K562 (cell line): ENCODE data around the gene PPP1R16B. TPM values are rescaled to one million over a fixed set of nuclear protein-coding genes. Genes with fewer than 3 reads are reported as not detected.

Source experiments
- ARID1B ChIP-seq: fragments of 450-650 bp; IDR thresholded peaks from 2 replicates; pipeline ENCODE4 v1.6.1; 2016; ENCODE audit warnings: antibody characterized with exemption, mild to moderate bottlenecking, inconsistent platforms
- ATF1 ChIP-seq, 2 experiments: fragments of 450-650 bp in 1 of 2; IDR thresholded peaks; 2 replicates each; pipeline ENCODE4 v1.6.1; 2016; ENCODE audit warnings: missing compliant biosample characterization in 1 of 2, missing genetic modification characterization in 1 of 2
- C11orf30 ChIP-seq: fragments of 450-650 bp; IDR thresholded peaks from 2 replicates; pipeline ENCODE4 v1.6.1; 2016; ENCODE audit warnings: low read depth, mild to moderate bottlenecking
- CBFA2T2 ChIP-seq: fragments of 450-650 bp; conservative IDR thresholded peaks from 2 replicates; pipeline ENCODE4 v1.6.1; 2017; ENCODE audit warnings: mild to moderate bottlenecking
- DPF2 ChIP-seq: fragments of 450-650 bp; IDR thresholded peaks from 2 replicates; pipeline ENCODE4 v1.6.1; 2016
- FOXK2 ChIP-seq, 2 experiments: fragments of 450-650 bp; IDR thresholded peaks in 1 of 2; conservative IDR thresholded peaks in 1 of 2; 2 replicates each; pipeline ENCODE4 v1.6.1; 2016; ENCODE audit warnings: low read depth in 2 of 2, mild to moderate bottlenecking in 1 of 2
- GABPA ChIP-seq: fragments of 200-800 bp; sonication (Bioruptor generic); conservative IDR thresholded peaks from 2 replicates; pipeline ENCODE4 v1.6.1; 2016; ENCODE audit warnings: low read depth, missing genetic modification characterization, missing compliant biosample characterization
- MAFG ChIP-seq: fragments of 450-650 bp; conservative IDR thresholded peaks from 2 replicates; pipeline ENCODE4 v1.6.1; 2016; ENCODE audit warnings: missing genetic modification characterization, missing compliant biosample characterization
- POLR2AphosphoS2 ChIP-seq: IDR thresholded peaks from 2 replicates; pipeline ENCODE4 v1.6.1; 2012; ENCODE audit warnings: low read length, improper control_type of control experiment
- RBM14 ChIP-seq: fragments of 200-400 bp; formaldehyde crosslinking; IDR thresholded peaks from 2 replicates; pipeline ENCODE4 v1.6.1; 2018; ENCODE audit warnings: low read depth, mild to moderate bottlenecking, low read length, moderate library complexity, borderline replicate concordance; ENCODE audit not compliant: insufficient read depth
- RCOR1 ChIP-seq, 2 experiments: IDR thresholded peaks; 2 replicates each; pipeline ENCODE4 v1.6.1; 2012; ENCODE audit warnings: low read depth in 2 of 2, low read length in 2 of 2, borderline replicate concordance in 1 of 2, improper control_type of control experiment in 1 of 2
- SMARCA5 ChIP-seq: fragments of 450-650 bp; IDR thresholded peaks from 2 replicates; pipeline ENCODE4 v1.6.1; 2016
- TCF7L2 ChIP-seq: fragments of 150-350 bp; IDR thresholded peaks from 2 replicates; pipeline ENCODE4 v1.6.1; 2016; ENCODE audit warnings: low read depth, mild to moderate bottlenecking, low read length, moderate library complexity
- USF1 ChIP-seq: sonication (generic); formaldehyde crosslinking; IDR thresholded peaks from 2 replicates; pipeline ENCODE4 v1.9.0; 2022; ENCODE audit warnings: mild to moderate bottlenecking, missing genetic modification reagents
- ZNF121 ChIP-seq: sonication (generic); formaldehyde crosslinking; conservative IDR thresholded peaks from 2 replicates; pipeline ENCODE4 v1.8.0; 2022; ENCODE audit warnings: missing genetic modification reagents
- ZNF174 ChIP-seq: fragments of 250-450 bp; sonication (Bioruptor Pico); IDR thresholded peaks from 2 replicates; pipeline ENCODE4 v1.4.0; 2020; ENCODE audit warnings: mild to moderate bottlenecking
- ZNF408 ChIP-seq: fragments of 250-450 bp; sonication (Bioruptor Pico); IDR thresholded peaks from 2 replicates; pipeline ENCODE4 v1.4.0; 2020; ENCODE audit warnings: low read depth, mild to moderate bottlenecking, moderate library complexity
- ZNF586 ChIP-seq: fragments of 450-650 bp; formaldehyde crosslinking; conservative IDR thresholded peaks from 2 replicates; pipeline ENCODE4 v1.4.0; 2020; ENCODE audit warnings: mild to moderate bottlenecking, moderate library complexity
- ZNF592 ChIP-seq: fragments of 450-650 bp; IDR thresholded peaks from 2 replicates; pipeline ENCODE4 v1.6.1; 2017; ENCODE audit warnings: antibody characterized with exemption, mild to moderate bottlenecking
- ZNF696 ChIP-seq: fragments of 250-450 bp; sonication (Bioruptor Pico); conservative IDR thresholded peaks from 2 replicates; pipeline ENCODE4 v1.4.0; 2020; ENCODE audit warnings: mild to moderate bottlenecking, moderate library complexity
- polyA plus RNA-seq, 8 experiments: library from polyadenylated mRNA; depleted of rRNA in 4 of 8; stranded (reverse) in 5 of 8; unstranded in 3 of 8; fragments of >200 nt; fragmentation: Nextera tagmentation in 2 of 8; fragmentation: Illumina TruSeq in 1 of 8; extraction: Ambion mirVana in 2 of 8; extraction: Trizol in 1 of 8; gene quantifications; 2 replicates each; pipeline versions ENCODE4 v1.2.1 to v1.2.3, GENCODE V29; 2011 to 2014; ENCODE audit warnings: inconsistent platforms in 1 of 8, missing spikeins in 1 of 8
- total RNA-seq, 7 experiments: library from RNA; depleted of rRNA in 6 of 7; stranded (reverse); fragments of >200 nt in 6 of 7; fragmentation: Illumina TruSeq in 2 of 7; extraction: Trizol in 2 of 7; gene quantifications; 2 replicates each; pipeline versions ENCODE4 v1.2.1 to v1.2.3, GENCODE V29; 2011 to 2021; ENCODE audit warnings: low replicate concordance in 1 of 7
- TF ChIP-seq, protein P1 (sequence below): fragments of 450-650 bp; conservative IDR thresholded peaks from 2 replicates; pipeline ENCODE4 v1.6.1; 2016; ENCODE audit warnings: missing genetic modification characterization, low read depth, mild to moderate bottlenecking, missing compliant biosample characterization, moderate library complexity
- TF ChIP-seq, protein P2 (sequence below), 2 experiments: fragments of 450-650 bp in 1 of 2; sonication (generic) in 1 of 2; formaldehyde crosslinking in 1 of 2; IDR thresholded peaks in 1 of 2; conservative IDR thresholded peaks in 1 of 2; 2 replicates each; pipeline versions ENCODE4 v1.6.1 to v1.8.1; 2016 to 2023; ENCODE audit warnings: mild to moderate bottlenecking in 2 of 2, moderate library complexity in 2 of 2, inconsistent platforms in 1 of 2, missing genetic modification reagents in 1 of 2

The PPP1R16B gene
- total and polyA plus RNA-seq, 9 of the 15 experiments (the other 6 are each of a cell fraction or from before 2014, with no cell fraction given): 1.5 to 11.5 (median 6.8) TPM

DNA sequence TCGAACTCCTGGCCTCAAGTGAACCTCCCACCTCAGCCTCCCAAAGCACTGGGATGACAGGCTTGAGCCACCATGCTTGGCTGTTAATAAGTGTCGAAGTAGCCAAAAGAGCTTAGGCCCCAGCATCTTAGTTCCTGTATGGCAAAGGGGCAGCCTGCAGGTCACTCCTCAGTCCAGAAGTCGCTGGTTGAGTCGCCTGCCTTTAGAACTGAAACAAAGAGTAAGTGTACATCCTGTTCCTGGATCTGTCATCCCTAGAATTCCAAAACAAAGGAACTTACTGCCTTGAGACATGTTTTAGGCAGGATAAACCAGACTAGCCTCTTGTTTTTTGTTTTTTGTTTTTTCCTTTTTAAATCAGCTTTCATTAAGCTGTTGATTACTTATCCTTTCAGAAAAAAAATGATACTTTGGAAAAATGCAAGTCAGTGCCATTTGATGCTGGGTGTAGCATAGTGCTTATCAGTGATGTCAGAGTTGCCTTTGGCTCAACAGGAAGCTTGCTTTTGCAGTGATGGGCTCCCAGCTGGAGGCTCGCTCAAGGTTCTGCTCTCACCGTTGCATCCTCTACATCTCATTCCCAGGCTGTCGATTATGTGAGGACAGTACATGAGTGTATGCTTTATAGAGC lies 48.2 kb upstream of the PPP1R16B start (continued):
- TF ChIP-seq, protein P1, sequence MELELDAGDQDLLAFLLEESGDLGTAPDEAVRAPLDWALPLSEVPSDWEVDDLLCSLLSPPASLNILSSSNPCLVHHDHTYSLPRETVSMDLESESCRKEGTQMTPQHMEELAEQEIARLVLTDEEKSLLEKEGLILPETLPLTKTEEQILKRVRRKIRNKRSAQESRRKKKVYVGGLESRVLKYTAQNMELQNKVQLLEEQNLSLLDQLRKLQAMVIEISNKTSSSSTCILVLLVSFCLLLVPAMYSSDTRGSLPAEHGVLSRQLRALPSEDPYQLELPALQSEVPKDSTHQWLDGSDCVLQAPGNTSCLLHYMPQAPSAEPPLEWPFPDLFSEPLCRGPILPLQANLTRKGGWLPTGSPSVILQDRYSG (tag): no peak
- TF ChIP-seq GABPA (tag) (peak; percentile 51), SMARCA5 (no peak), ZNF174 (CRISPR knock-in tag) (no peak), CBFA2T2 (no peak), ZNF592 (peak; percentile 60), RCOR1 (IDR thresholded peaks at IDR 0.05; ENCODE audit: borderline replicate concordance in 1 of 2, low read depth in 2 of 2, low read length in 2 of 2) (peak in 1 of 2 experiments; percentile 49; a peak in 1 of 4 replicates), C11orf30 (peak; percentile 79), ARID1B (peak; percentile 53; the same call in 1 of the 2 replicates), ATF1 (CRISPR knock-in tag; IDR thresholded peaks at IDR 0.05) (no peak), ATF1 (tag; IDR thresholded peaks at IDR 0.05) (peak; percentile 84), ZNF121 (CRISPR knock-in tag) (peak; percentile 29; the same call in 1 of the 2 replicates), RBM14 (no peak), DPF2 (peak; percentile 45; the same call in 1 of the 2 replicates), FOXK2 (conservative IDR thresholded peaks at IDR 0.05 in 1 of 2, IDR thresholded peaks at IDR 0.05 in 1 of 2; ENCODE audit: low read depth in 2 of 2) (no peak), MAFG (tag) (peak; percentile 75), ZNF586 (CRISPR knock-in tag) (no peak), ZNF696 (CRISPR knock-in tag) (no peak), ZNF408 (no peak), TCF7L2 (no peak), USF1 (CRISPR knock-in tag) (no peak), POLR2AphosphoS2 (no peak)
- TF ChIP-seq, protein P2, sequence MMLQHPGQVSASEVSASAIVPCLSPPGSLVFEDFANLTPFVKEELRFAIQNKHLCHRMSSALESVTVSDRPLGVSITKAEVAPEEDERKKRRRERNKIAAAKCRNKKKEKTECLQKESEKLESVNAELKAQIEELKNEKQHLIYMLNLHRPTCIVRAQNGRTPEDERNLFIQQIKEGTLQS (IDR thresholded peaks at IDR 0.05): peak; percentile 42; the same call in 1 of the 2 replicates
- TF ChIP-seq, protein P2 (CRISPR knock-in tag; conservative IDR thresholded peaks at IDR 0.05): no peak
